Measurements from ENCODE around the gene FOXN1.
"Not testable (repeated sequence)": the region's sequence is repeated elsewhere in the genome, so short reads cannot be mapped to it uniquely, and the experiment has no call there.

The FOXN1 gene

GRCh38 chr17:28501421-28502284 is 4.5 kb upstream of the FOXN1 start:
- no peak for DNase-seq

GRCh38 chr17:28503420-28503819 is 2.7 kb upstream of the FOXN1 start:
- no peak for DNase-seq

- DNase-seq, result no peak
These were observed 777 bp downstream of the FOXN1 start for GRCh38 chr17:28506763-28507487.

- DNase-seq, result no peak
These were observed 1.5 kb downstream of the FOXN1 start for GRCh38 chr17:28507567-28508203.

- DNase-seq, result no peak
These were observed 2.1 kb downstream of the FOXN1 start for GRCh38 chr17:28508211-28508724.

GRCh38 chr17:28509789-28510188 is 3.6 kb downstream of the FOXN1 start:
- DNase-seq, result no peak

GRCh38 chr17:28511858-28512461 is 5.8 kb downstream of the FOXN1 start:
- DNase-seq, result no peak

GRCh38 chr17:28513476-28513875 is 7.3 kb downstream of the FOXN1 start:
- DNase-seq, result no peak

- DNase-seq, result no peak
These were observed 8.4 kb downstream of the FOXN1 start for GRCh38 chr17:28514561-28515002.

GRCh38 chr17:28515518-28515917 is 9.4 kb downstream of the FOXN1 start:
- DNase-seq, result no peak

- no peak for DNase-seq
These were observed 12.0 kb downstream of the FOXN1 start for GRCh38 chr17:28518132-28518531.

GRCh38 chr17:28518578-28518977 is 12.4 kb downstream of the FOXN1 start:
- no peak for DNase-seq

- DNase-seq, result no peak
These were observed 13.1 kb downstream of the FOXN1 start for GRCh38 chr17:28519236-28519635.

GRCh38 chr17:28520687-28521086 is 14.5 kb downstream of the FOXN1 start:
- DNase-seq, result no peak

- no peak for DNase-seq
These were observed 15.3 kb downstream of the FOXN1 start for GRCh38 chr17:28521311-28522085.

GRCh38 chr17:28522281-28522680 is 16.1 kb downstream of the FOXN1 start:
- not testable (repeated sequence) for DNase-seq

- DNase-seq, result no peak
These were observed 17.0 kb downstream of the FOXN1 start for GRCh38 chr17:28523186-28523585.

- DNase-seq, result no peak
These were observed 17.7 kb downstream of the FOXN1 start for GRCh38 chr17:28523876-28524275.

GRCh38 chr17:28524476-28525424 is 18.6 kb downstream of the FOXN1 start:
- no peak for DNase-seq

- no peak for DNase-seq
These were observed 20.2 kb downstream of the FOXN1 start for GRCh38 chr17:28526381-28526780.

GRCh38 chr17:28527181-28527681 is 21.1 kb downstream of the FOXN1 start:
- no peak for DNase-seq
